GM23338 (cell line): ENCODE results near the gene STX1B. TPM values are rescaled to one million over a fixed set of nuclear protein-coding genes. Genes with fewer than 3 reads are reported as not detected.

Experiments
- ATAC-seq: fragments of 200-7000 bp; cut with Tn5 transposase; 3 replicates; pipeline ENCODE4 v1.9.1; 2020
- DNase-seq: peaks from one replicate; pipeline ENCODE4 v3.0.0-alpha.2; 2015; ENCODE audit warnings: low spot score
- H2AFZ ChIP-seq: fragments of 200-600 bp; sonication (generic); 2 replicates; pipeline ENCODE4 v1.8.0; 2016; ENCODE audit warnings: antibody characterized with exemption, mild to moderate bottlenecking, moderate library complexity
- H3F3A ChIP-seq: fragments of 200-600 bp; sonication (generic); replicated peaks from 2 replicates; pipeline ENCODE4 v1.8.0; 2017; ENCODE audit warnings: antibody characterized with exemption, mixed run types, low read depth
- H3K27ac ChIP-seq: fragments of 200-600 bp; sonication (generic); 2 replicates; pipeline ENCODE4 v1.6.1; 2016; ENCODE audit warnings: low read depth
- H3K27me3 ChIP-seq: fragments of 200-600 bp; sonication (generic); 2 replicates; pipeline ENCODE4 v1.8.0; 2016; ENCODE audit warnings: mild to moderate bottlenecking, mixed run types, moderate library complexity; ENCODE audit not compliant: insufficient read depth
- H3K36me3 ChIP-seq: fragments of 200-600 bp; sonication (generic); 2 replicates; pipeline ENCODE4 v1.8.0; 2016; ENCODE audit warnings: mild to moderate bottlenecking; ENCODE audit not compliant: insufficient read depth
- H3K4me1 ChIP-seq: fragments of 200-600 bp; sonication (generic); 2 replicates; pipeline ENCODE4 v1.8.0; 2016; ENCODE audit warnings: mild to moderate bottlenecking, moderate library complexity; ENCODE audit not compliant: insufficient read depth
- H3K4me2 ChIP-seq: fragments of 200-600 bp; sonication (generic); 2 replicates; pipeline ENCODE4 v1.7.1; 2017; ENCODE audit warnings: mixed run types
- H3K4me3 ChIP-seq: fragments of 200-600 bp; sonication (generic); 2 replicates; pipeline ENCODE4 v1.6.1; 2016; ENCODE audit warnings: mixed run types
- H3K79me2 ChIP-seq: fragments of 200-600 bp; sonication (generic); replicated peaks from 2 replicates; pipeline ENCODE4 v1.8.0; 2017; ENCODE audit warnings: mild to moderate bottlenecking; ENCODE audit not compliant: insufficient read depth
- H3K9me2 ChIP-seq: fragments of 200-600 bp; sonication (generic); 2 replicates; pipeline ENCODE4 v1.8.0; 2017; ENCODE audit not compliant: insufficient read depth
- H4K20me1 ChIP-seq: fragments of 200-600 bp; sonication (generic); replicated peaks from 2 replicates; pipeline ENCODE4 v1.8.0; 2017; ENCODE audit warnings: mild to moderate bottlenecking; ENCODE audit not compliant: insufficient read depth
- H3K27ac Mint-ChIP-seq: 2 replicates; pipeline ENCODE4 v1.8.0; 2020; ENCODE audit warnings: inconsistent platforms, mild to moderate bottlenecking, moderate library complexity, mixed read lengths
- H3K27me3 Mint-ChIP-seq: 3 replicates; pipeline ENCODE4 v1.8.0; 2022; ENCODE audit warnings: low read depth, mild to moderate bottlenecking, moderate library complexity, mixed read lengths, inconsistent platforms; ENCODE audit not compliant: insufficient read depth, poor library complexity
- H3K36me3 Mint-ChIP-seq: 3 replicates; pipeline ENCODE4 v1.8.0; 2021; ENCODE audit warnings: low read depth, mild to moderate bottlenecking, inconsistent platforms, moderate library complexity, mixed read lengths
- H3K4me1 Mint-ChIP-seq: 3 replicates; pipeline ENCODE4 v1.8.0; 2020; ENCODE audit warnings: mild to moderate bottlenecking, inconsistent platforms, mixed read lengths
- H3K4me3 Mint-ChIP-seq: 3 replicates; pipeline ENCODE4 v1.8.0; 2021; ENCODE audit warnings: moderate library complexity, mild to moderate bottlenecking, inconsistent platforms, mixed read lengths
- H3K9me3 Mint-ChIP-seq: 3 replicates; pipeline ENCODE4 v1.8.0; 2020; ENCODE audit warnings: moderate library complexity, mild to moderate bottlenecking, inconsistent platforms, mixed read lengths
- CTCF ChIP-seq, 2 experiments: fragments of 200-600 bp in 1 of 2; sonication (generic) in 1 of 2; conservative IDR thresholded peaks; 2 replicates each; pipeline versions ENCODE4 v1.5.1 to v1.6.1; 2016 to 2017; ENCODE audit warnings: antibody characterized with exemption in 2 of 2, low read depth in 2 of 2, mild to moderate bottlenecking in 2 of 2, moderate library complexity in 1 of 2
- ETS1 ChIP-seq: IDR thresholded peaks from 2 replicates; pipeline ENCODE4 v1.6.1; 2016; ENCODE audit warnings: antibody characterized with exemption
- EZH2 ChIP-seq: fragments of 200-600 bp; sonication (generic); IDR thresholded peaks from one replicate; pipeline ENCODE4 v1.8.0; 2017; ENCODE audit warnings: antibody characterized with exemption, mild to moderate bottlenecking, low read depth; ENCODE audit not compliant: unreplicated experiment
- NANOG ChIP-seq: IDR thresholded peaks from 2 replicates; pipeline ENCODE4 v1.6.1; 2016; ENCODE audit warnings: antibody characterized with exemption, borderline replicate concordance
- POLR2AphosphoS5 ChIP-seq: IDR thresholded peaks from 2 replicates; pipeline ENCODE4 v1.6.1; 2016; ENCODE audit warnings: antibody characterized with exemption, low read depth
- ZNF114 ChIP-seq: fragments of 250-450 bp; sonication (Bioruptor Pico); IDR thresholded peaks from 2 replicates; pipeline ENCODE4 v1.5.0; 2020; ENCODE audit warnings: mild to moderate bottlenecking, moderate library complexity
- ZNF331 ChIP-seq: fragments of 250-450 bp; sonication (Bioruptor Pico); IDR thresholded peaks from 2 replicates; pipeline ENCODE4 v1.5.0; 2020; ENCODE audit warnings: low read depth, mild to moderate bottlenecking, moderate library complexity
- polyA plus RNA-seq: library from polyadenylated mRNA; unstranded; fragments of >200 nt; fragmentation: Nextera tagmentation; extraction: Ambion mirVana; gene quantifications from 2 replicates; pipeline ENCODE4 v1.2.1, GENCODE V29; 2016
- total RNA-seq: library from RNA; depleted of rRNA; stranded (reverse); fragments of >200 nt; shearing (Covaris generic); gene quantifications from 2 replicates; pipeline ENCODE4 v1.2.3, GENCODE V29; 2014
- TF ChIP-seq, protein P1 (sequence below): fragments of 250-450 bp; sonication (Bioruptor Pico); IDR thresholded peaks from 2 replicates; pipeline ENCODE4 v1.5.0; 2020; ENCODE audit warnings: mild to moderate bottlenecking, moderate library complexity

Gene STX1B
- total and polyA plus RNA-seq, 2 experiments from 2014 or later = 1.7 to 9.5 TPM

- H3K4me3 ChIP-seq = no peak overlapping the region
- no peaks in the 10 kb centered on the region for H3K9me2 ChIP-seq
- DNase-seq (no peak), ATAC-seq (no peak)
- H3K4me1 ChIP-seq = peaks cover 13% of the 10 kb centered on the region
- H3K27ac ChIP-seq = no peak overlapping the region
- Mint-ChIP-seq H3K36me3 (no peaks in the 10 kb centered on the region), H3K27ac (no peak overlapping the region), H3K9me3 (no peaks in the 10 kb centered on the region), H3K4me1 (peaks cover 4% of the 10 kb centered on the region; the same call in 2 of the 3 replicates), H3K4me3 (no peak overlapping the region), H3K27me3 (peaks cover 10% of the 10 kb centered on the region)
- H3K79me2 ChIP-seq = no peaks in the 10 kb centered on the region
- H3K27me3 ChIP-seq = no peaks in the 10 kb centered on the region
- no peaks in the 10 kb centered on the region for H3K36me3 ChIP-seq
- H4K20me1 ChIP-seq = no peaks in the 10 kb centered on the region; the same call in 1 of the 2 replicates
- H2AFZ ChIP-seq = no peak overlapping the region
- TF ChIP-seq ZNF114 (CRISPR knock-in tag) (no peak), EZH2 (no peak)
- H3F3A ChIP-seq = peaks cover 12% of the 10 kb centered on the region; the same call in 1 of the 2 replicates
- no peak overlapping the region for H3K4me2 ChIP-seq
Measured at GRCh38 chr16:30992276-30992780, 18.1 kb downstream of the STX1B start.

DNA sequence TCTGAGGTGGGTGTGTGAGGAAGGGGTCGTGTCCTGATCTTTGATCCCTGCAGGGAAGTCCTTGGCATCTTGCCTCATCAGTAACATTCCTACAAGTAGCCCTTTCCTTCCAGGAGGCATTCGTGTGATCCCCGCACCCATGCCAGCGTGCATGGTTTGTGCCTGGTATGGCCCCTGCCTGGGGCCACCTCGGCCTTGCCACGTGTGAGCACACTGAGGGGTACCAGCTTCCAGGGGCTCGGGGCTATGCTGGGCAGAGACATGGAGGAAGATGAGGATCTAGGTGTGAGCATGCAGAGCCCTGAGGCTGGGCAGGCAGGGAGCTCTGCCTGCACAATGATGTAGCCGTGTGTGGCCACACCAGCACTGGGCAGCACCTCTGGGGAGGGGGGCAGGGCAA lies 19.4 kb downstream of the STX1B start:
- H3K27ac Mint-ChIP-seq = no peak overlapping the region
- no peak for TF ChIP-seq EZH2
- TF ChIP-seq, protein P1, sequence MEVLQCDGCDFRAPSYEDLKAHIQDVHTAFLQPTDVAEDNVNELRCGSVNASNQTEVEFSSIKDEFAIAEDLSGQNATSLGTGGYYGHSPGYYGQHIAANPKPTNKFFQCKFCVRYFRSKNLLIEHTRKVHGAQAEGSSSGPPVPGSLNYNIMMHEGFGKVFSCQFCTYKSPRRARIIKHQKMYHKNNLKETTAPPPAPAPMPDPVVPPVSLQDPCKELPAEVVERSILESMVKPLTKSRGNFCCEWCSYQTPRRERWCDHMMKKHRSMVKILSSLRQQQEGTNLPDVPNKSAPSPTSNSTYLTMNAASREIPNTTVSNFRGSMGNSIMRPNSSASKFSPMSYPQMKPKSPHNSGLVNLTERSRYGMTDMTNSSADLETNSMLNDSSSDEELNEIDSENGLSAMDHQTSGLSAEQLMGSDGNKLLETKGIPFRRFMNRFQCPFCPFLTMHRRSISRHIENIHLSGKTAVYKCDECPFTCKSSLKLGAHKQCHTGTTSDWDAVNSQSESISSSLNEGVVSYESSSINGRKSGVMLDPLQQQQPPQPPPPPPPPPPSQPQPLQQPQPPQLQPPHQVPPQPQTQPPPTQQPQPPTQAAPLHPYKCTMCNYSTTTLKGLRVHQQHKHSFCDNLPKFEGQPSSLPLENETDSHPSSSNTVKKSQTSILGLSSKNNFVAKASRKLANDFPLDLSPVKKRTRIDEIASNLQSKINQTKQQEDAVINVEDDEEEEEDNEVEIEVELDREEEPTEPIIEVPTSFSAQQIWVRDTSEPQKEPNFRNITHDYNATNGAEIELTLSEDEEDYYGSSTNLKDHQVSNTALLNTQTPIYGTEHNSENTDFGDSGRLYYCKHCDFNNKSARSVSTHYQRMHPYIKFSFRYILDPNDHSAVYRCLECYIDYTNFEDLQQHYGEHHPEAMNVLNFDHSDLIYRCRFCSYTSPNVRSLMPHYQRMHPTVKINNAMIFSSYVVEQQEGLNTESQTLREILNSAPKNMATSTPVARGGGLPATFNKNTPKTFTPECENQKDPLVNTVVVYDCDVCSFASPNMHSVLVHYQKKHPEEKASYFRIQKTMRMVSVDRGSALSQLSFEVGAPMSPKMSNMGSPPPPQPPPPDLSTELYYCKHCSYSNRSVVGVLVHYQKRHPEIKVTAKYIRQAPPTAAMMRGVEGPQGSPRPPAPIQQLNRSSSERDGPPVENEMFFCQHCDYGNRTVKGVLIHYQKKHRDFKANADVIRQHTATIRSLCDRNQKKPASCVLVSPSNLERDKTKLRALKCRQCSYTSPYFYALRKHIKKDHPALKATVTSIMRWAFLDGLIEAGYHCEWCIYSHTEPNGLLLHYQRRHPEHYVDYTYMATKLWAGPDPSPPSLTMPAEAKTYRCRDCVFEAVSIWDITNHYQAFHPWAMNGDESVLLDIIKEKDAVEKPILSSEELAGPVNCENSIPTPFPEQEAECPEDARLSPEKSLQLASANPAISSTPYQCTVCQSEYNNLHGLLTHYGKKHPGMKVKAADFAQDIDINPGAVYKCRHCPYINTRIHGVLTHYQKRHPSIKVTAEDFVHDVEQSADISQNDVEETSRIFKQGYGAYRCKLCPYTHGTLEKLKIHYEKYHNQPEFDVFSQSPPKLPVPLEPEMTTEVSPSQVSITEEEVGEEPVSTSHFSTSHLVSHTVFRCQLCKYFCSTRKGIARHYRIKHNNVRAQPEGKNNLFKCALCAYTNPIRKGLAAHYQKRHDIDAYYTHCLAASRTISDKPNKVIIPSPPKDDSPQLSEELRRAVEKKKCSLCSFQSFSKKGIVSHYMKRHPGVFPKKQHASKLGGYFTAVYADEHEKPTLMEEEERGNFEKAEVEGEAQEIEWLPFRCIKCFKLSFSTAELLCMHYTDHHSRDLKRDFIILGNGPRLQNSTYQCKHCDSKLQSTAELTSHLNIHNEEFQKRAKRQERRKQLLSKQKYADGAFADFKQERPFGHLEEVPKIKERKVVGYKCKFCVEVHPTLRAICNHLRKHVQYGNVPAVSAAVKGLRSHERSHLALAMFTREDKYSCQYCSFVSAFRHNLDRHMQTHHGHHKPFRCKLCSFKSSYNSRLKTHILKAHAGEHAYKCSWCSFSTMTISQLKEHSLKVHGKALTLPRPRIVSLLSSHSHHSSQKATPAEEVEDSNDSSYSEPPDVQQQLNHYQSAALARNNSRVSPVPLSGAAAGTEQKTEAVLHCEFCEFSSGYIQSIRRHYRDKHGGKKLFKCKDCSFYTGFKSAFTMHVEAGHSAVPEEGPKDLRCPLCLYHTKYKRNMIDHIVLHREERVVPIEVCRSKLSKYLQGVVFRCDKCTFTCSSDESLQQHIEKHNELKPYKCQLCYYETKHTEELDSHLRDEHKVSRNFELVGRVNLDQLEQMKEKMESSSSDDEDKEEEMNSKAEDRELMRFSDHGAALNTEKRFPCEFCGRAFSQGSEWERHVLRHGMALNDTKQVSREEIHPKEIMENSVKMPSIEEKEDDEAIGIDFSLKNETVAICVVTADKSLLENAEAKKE (CRISPR knock-in tag) = no peak
- TF ChIP-seq CTCF (conservative IDR thresholded peaks at IDR 0.05; ENCODE audit: low read depth in 2 of 2) = no peak
- TF ChIP-seq ZNF331 (CRISPR knock-in tag) = no peak
- no peak for TF ChIP-seq POLR2AphosphoS5
- TF ChIP-seq ZNF114 (CRISPR knock-in tag) = no peak
- TF ChIP-seq ETS1 = no peak
- TF ChIP-seq NANOG = no peak

More for the DNA sequence above, 19.4 kb downstream of the STX1B start:
- ATAC-seq = no peak
- no peaks in the 10 kb centered on the region for H3K9me2 ChIP-seq
- peaks cover 6% of the 10 kb centered on the region; the same call in 1 of the 2 replicates for H3F3A ChIP-seq
- H3K27me3 ChIP-seq = no peaks in the 10 kb centered on the region
- H3K9me3 Mint-ChIP-seq = no peaks in the 10 kb centered on the region
- no peak overlapping the region for H3K4me3 Mint-ChIP-seq
- no peak overlapping the region for H3K27ac ChIP-seq
- no peak overlapping the region for H3K4me3 ChIP-seq
- no peak overlapping the region for H3K4me2 ChIP-seq
- peaks cover 10% of the 10 kb centered on the region for H3K4me1 ChIP-seq
- H3K36me3 Mint-ChIP-seq = peaks cover 4% of the 10 kb centered on the region; the same call in 1 of the 3 replicates
- no peaks in the 10 kb centered on the region for H3K36me3 ChIP-seq
- peaks cover 4% of the 10 kb centered on the region; the same call in 2 of the 3 replicates for H3K4me1 Mint-ChIP-seq
- peaks cover 14% of the 10 kb centered on the region for H3K27me3 Mint-ChIP-seq
- DNase-seq = no peak
- H4K20me1 ChIP-seq = no peaks in the 10 kb centered on the region; the same call in 1 of the 2 replicates
- H2AFZ ChIP-seq = no peak overlapping the region
- H3K79me2 ChIP-seq = no peaks in the 10 kb centered on the region
